ENCODE results near the gene STARD3. TPM values are rescaled to one million over a fixed set of nuclear protein-coding genes. Genes with fewer than 3 reads are reported as not detected.

The STARD3 gene
- total and polyA plus RNA-seq, 2 donors (not counting 3 experiments of a cell fraction or from before 2014, with no cell fraction given): 51.0 to 75.7 TPM

DNA sequence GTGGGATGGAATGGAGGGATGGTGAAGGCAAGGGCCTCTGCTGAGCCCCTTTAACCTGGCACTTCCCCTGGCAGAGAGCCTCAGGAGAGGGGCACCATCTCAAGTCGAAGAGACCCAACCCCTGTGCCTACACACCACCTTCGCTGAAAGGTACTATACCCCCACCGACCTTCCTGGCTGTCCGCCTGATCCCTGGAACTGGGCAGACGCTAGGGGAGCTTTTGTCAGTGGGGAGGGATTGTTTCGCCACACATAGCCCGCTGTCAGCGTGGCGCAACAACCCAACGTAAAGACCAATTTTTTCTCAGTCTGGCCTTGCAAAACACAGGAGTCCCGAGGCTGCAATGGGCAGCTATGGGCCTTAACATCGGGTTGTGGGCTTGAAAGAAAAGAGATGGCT lies 7.0 kb upstream of the STARD3 start:
- H3K36me3 ChIP-seq (ENCODE audit: control insufficient read depth in 2 of 2, extremely low read depth in 1 of 2, insufficient read depth in 2 of 2, low read length in 2 of 2): no peaks in the 10 kb centered on the region
- intact Hi-C loops (cut with micrococcal nuclease) (loop anchor here (10.0 kb wide), 1 partner anchor 325 kb away; no protein-coding TSS in a partner anchor), dilution Hi-C loops (cut with MboI; ENCODE audit: extremely low pct_ligation_motif_present, low sequenced_read_pairs) (loop anchor here (10.0 kb wide), 1 partner anchor 115 kb away; no protein-coding TSS in a partner anchor)
- FAIRE-seq: no peak
- POLR2A ChIA-PET: no interaction called here
- H4K20me1 ChIP-seq (replicated peaks; ENCODE audit: control insufficient read depth, extremely low read depth, insufficient read depth, low read length): no peaks in the 10 kb centered on the region
- H3K79me2 ChIP-seq (ENCODE audit: control insufficient read depth, insufficient read depth, low read length): no peaks in the 10 kb centered on the region
- H3K4me1 ChIP-seq (ENCODE audit: control insufficient read depth, extremely low read depth, insufficient read depth, low read length): no peaks in the 10 kb centered on the region
- H3K27ac ChIP-seq (ENCODE audit: insufficient read depth, low read depth, low read length): no peak overlapping the region
- no peaks in the 10 kb centered on the region for H3K9me3 ChIP-seq (replicated peaks; ENCODE audit: control insufficient read depth, insufficient read depth, low read length)
- H3K4me2 ChIP-seq (ENCODE audit: insufficient read depth, low read length): no peak overlapping the region
- no peak overlapping the region for H3K9ac ChIP-seq (replicated peaks; ENCODE audit: extremely low read depth, insufficient read depth, low read length)
- no peaks in the 10 kb centered on the region for H3K9me1 ChIP-seq (replicated peaks; ENCODE audit: control insufficient read depth, extremely low read depth, insufficient read depth, low read length)
- TF ChIP-seq JUN (IDR thresholded peaks at IDR 0.05; ENCODE audit: borderline replicate concordance, insufficient read depth, insufficient read length, low read depth): no peak
- no peak for TF ChIP-seq GATA2 (IDR thresholded peaks at IDR 0.05; ENCODE audit: insufficient read depth, insufficient read length, low read depth, low read length)
- TF ChIP-seq POLR2AphosphoS5 (IDR thresholded peaks at IDR 0.05; ENCODE audit: insufficient read depth, low read depth, low read length): no peak
- TF ChIP-seq EZH2 (IDR thresholded peaks at IDR 0.05; ENCODE audit: borderline replicate concordance, low read depth, low read length, severe bottlenecking): no peak
- TF ChIP-seq MYC (IDR thresholded peaks at IDR 0.05; ENCODE audit: low read depth, low read length): no peak
- TF ChIP-seq, protein P1, sequence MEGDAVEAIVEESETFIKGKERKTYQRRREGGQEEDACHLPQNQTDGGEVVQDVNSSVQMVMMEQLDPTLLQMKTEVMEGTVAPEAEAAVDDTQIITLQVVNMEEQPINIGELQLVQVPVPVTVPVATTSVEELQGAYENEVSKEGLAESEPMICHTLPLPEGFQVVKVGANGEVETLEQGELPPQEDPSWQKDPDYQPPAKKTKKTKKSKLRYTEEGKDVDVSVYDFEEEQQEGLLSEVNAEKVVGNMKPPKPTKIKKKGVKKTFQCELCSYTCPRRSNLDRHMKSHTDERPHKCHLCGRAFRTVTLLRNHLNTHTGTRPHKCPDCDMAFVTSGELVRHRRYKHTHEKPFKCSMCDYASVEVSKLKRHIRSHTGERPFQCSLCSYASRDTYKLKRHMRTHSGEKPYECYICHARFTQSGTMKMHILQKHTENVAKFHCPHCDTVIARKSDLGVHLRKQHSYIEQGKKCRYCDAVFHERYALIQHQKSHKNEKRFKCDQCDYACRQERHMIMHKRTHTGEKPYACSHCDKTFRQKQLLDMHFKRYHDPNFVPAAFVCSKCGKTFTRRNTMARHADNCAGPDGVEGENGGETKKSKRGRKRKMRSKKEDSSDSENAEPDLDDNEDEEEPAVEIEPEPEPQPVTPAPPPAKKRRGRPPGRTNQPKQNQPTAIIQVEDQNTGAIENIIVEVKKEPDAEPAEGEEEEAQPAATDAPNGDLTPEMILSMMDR (IDR thresholded peaks at IDR 0.05; ENCODE audit: extremely low read depth in 1 of 2, insufficient read depth in 1 of 2, low read depth in 1 of 2, low read length in 2 of 2): no peak
- no peak for TF ChIP-seq FOS (IDR thresholded peaks at IDR 0.05; ENCODE audit: borderline replicate concordance, insufficient read depth, low read length)
- TF ChIP-seq, protein P2, sequence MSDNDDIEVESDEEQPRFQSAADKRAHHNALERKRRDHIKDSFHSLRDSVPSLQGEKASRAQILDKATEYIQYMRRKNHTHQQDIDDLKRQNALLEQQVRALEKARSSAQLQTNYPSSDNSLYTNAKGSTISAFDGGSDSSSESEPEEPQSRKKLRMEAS (IDR thresholded peaks at IDR 0.05; ENCODE audit: insufficient read depth, insufficient read length): no peak
- TF ChIP-seq POLR2A (IDR thresholded peaks at IDR 0.05; ENCODE audit: low read depth, low read length): no peak
- CTCF ChIA-PET: interaction anchor here (1.0 to 6.4 kb wide), 3 partner anchors 9 to 82 kb away, joined by 3 to 141 read pairs (median 4); no protein-coding TSS in a partner anchor
- no peak for DNase-seq (ENCODE audit: low read depth, low spot score)
- no peak overlapping the region for H2AFZ ChIP-seq (ENCODE audit: low read depth, low read length)
- peaks cover 51 to 60% of the 10 kb centered on the region in 2 experiments for H3K27me3 ChIP-seq (ENCODE audit: control insufficient read depth in 2 of 2, insufficient read depth in 2 of 2, low read length in 2 of 2)
- no TSS peak for BruUV-seq (replicated peaks)
- no peak overlapping the region for H3K4me3 ChIP-seq (replicated peaks in 1 of 3; ENCODE audit: insufficient read depth in 1 of 3, low read depth in 1 of 3, low read length in 3 of 3)

All from endothelial cell of umbilical vein (primary cell).